WTC11 (cell line): ENCODE results near the gene TGFBRAP1.

Experiments used
- ATF1 ChIP-seq: sonication (generic); formaldehyde crosslinking; IDR thresholded peaks from 2 replicates; pipeline ENCODE4 v1.8.1; 2023; ENCODE audit warnings: mild to moderate bottlenecking, moderate library complexity, missing genetic modification reagents
- IRF2 ChIP-seq: sonication (generic); formaldehyde crosslinking; IDR thresholded peaks from 2 replicates; pipeline ENCODE4 v1.8.0; 2022; ENCODE audit warnings: low read depth, missing genetic modification reagents, borderline replicate concordance
- JUN ChIP-seq: sonication (generic); formaldehyde crosslinking; IDR thresholded peaks from 2 replicates; pipeline ENCODE4 v1.8.0; 2023; ENCODE audit warnings: mild to moderate bottlenecking, missing genetic modification reagents
- NFYB ChIP-seq: sonication (generic); formaldehyde crosslinking; conservative IDR thresholded peaks from 2 replicates; pipeline ENCODE4 v1.8.0; 2022; ENCODE audit warnings: low read depth, missing genetic modification reagents
- TEAD4 ChIP-seq: sonication (generic); formaldehyde crosslinking; IDR thresholded peaks from 2 replicates; pipeline ENCODE4 v1.8.0; 2022; ENCODE audit warnings: mild to moderate bottlenecking, missing genetic modification reagents
- USF2 ChIP-seq: sonication (generic); formaldehyde crosslinking; IDR thresholded peaks from 2 replicates; pipeline ENCODE4 v1.8.1; 2023; ENCODE audit warnings: mild to moderate bottlenecking, missing genetic modification reagents, moderate library complexity
- ZNF121 ChIP-seq: sonication (generic); formaldehyde crosslinking; IDR thresholded peaks from 2 replicates; pipeline ENCODE4 v1.8.0; 2023; ENCODE audit warnings: missing genetic modification reagents
- ZNF232 ChIP-seq: sonication (generic); formaldehyde crosslinking; IDR thresholded peaks from 2 replicates; pipeline ENCODE4 v1.8.0; 2022; ENCODE audit warnings: mild to moderate bottlenecking, missing genetic modification reagents
- TF ChIP-seq, protein P1 (sequence below): fragments of 200-600 bp; IDR thresholded peaks from 2 replicates; pipeline ENCODE4 v1.8.0; 2022; ENCODE audit warnings: antibody characterized with exemption

- TF ChIP-seq USF2 (CRISPR knock-in tag) (no peak), ZNF232 (no peak), TEAD4 (CRISPR knock-in tag) (no peak), ZNF121 (CRISPR knock-in tag) (no peak), IRF2 (no peak), ATF1 (CRISPR knock-in tag) (no peak), NFYB (no peak), JUN (CRISPR knock-in tag) (no peak)
- TF ChIP-seq, protein P1, sequence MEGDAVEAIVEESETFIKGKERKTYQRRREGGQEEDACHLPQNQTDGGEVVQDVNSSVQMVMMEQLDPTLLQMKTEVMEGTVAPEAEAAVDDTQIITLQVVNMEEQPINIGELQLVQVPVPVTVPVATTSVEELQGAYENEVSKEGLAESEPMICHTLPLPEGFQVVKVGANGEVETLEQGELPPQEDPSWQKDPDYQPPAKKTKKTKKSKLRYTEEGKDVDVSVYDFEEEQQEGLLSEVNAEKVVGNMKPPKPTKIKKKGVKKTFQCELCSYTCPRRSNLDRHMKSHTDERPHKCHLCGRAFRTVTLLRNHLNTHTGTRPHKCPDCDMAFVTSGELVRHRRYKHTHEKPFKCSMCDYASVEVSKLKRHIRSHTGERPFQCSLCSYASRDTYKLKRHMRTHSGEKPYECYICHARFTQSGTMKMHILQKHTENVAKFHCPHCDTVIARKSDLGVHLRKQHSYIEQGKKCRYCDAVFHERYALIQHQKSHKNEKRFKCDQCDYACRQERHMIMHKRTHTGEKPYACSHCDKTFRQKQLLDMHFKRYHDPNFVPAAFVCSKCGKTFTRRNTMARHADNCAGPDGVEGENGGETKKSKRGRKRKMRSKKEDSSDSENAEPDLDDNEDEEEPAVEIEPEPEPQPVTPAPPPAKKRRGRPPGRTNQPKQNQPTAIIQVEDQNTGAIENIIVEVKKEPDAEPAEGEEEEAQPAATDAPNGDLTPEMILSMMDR, result no peak
These were observed 8.5 kb upstream of the TGFBRAP1 start for GRCh38 chr2:105338020-105338385.
